WTC11 (cell line): ENCODE data around the gene PNPLA4. TPM values are rescaled to one million over a fixed set of nuclear protein-coding genes. Genes with fewer than 3 reads are reported as not detected.

Source experiments
- ATAC-seq: fragments of 200-7000 bp; cut with Tn5 transposase; 2 replicates; pipeline ENCODE4 v1.10.0; 2021; ENCODE audit warnings: mild to moderate bottlenecking, moderate library complexity
- CTCF ChIA-PET: fragments of 300-600 bp; sonication (Branson Sonifier 250); formaldehyde crosslinking; loops from one replicate; lab custom pipeline; 2021; ENCODE audit warnings: antibody characterized with exemption; lab: Charles Lee
- POLR2A ChIA-PET: fragments of 350-600 bp; sonication (Branson Sonifier 250); formaldehyde crosslinking; loops from one replicate; lab custom pipeline; 2021; ENCODE audit warnings: antibody characterized with exemption; lab: Charles Lee
- DNase-seq: peaks from one replicate; pipeline ENCODE4 v3.0.0; 2021; ENCODE audit warnings: low spot score
- H3K27ac Mint-ChIP-seq: 2 replicates; pipeline ENCODE4 v1.8.0; 2021; ENCODE audit warnings: mixed read lengths
- H3K27me3 Mint-ChIP-seq: 2 replicates; pipeline ENCODE4 v1.8.0; 2021; ENCODE audit warnings: low read depth, mild to moderate bottlenecking, moderate library complexity, mixed read lengths
- H3K36me3 Mint-ChIP-seq: 2 replicates; pipeline ENCODE4 v1.8.0; 2021; ENCODE audit warnings: mixed read lengths
- H3K4me1 Mint-ChIP-seq: 2 replicates; pipeline ENCODE4 v1.8.0; 2022; ENCODE audit warnings: mixed read lengths
- H3K4me3 Mint-ChIP-seq: 2 replicates; pipeline ENCODE4 v1.8.0; 2021; ENCODE audit warnings: mild to moderate bottlenecking, moderate library complexity, mixed read lengths
- H3K9me3 Mint-ChIP-seq: 2 replicates; pipeline ENCODE4 v1.8.0; 2021; ENCODE audit warnings: mixed read lengths
- AFF4 ChIP-seq: sonication (generic); formaldehyde crosslinking; IDR thresholded peaks from 2 replicates; pipeline ENCODE4 v1.8.1; 2023; ENCODE audit warnings: mild to moderate bottlenecking, missing genetic modification reagents, borderline replicate concordance
- CBFB ChIP-seq: sonication (generic); formaldehyde crosslinking; IDR thresholded peaks from 2 replicates; pipeline ENCODE4 v1.8.1; 2022; ENCODE audit warnings: mild to moderate bottlenecking, low read depth, missing genetic modification reagents
- CREB1 ChIP-seq: sonication (generic); formaldehyde crosslinking; IDR thresholded peaks from 2 replicates; pipeline ENCODE4 v1.8.0; 2023; ENCODE audit warnings: mild to moderate bottlenecking, missing genetic modification reagents
- ELF4 ChIP-seq: sonication (generic); formaldehyde crosslinking; IDR thresholded peaks from 2 replicates; pipeline ENCODE4 v1.8.1; 2022; ENCODE audit warnings: low read depth, mild to moderate bottlenecking, moderate library complexity, missing genetic modification reagents
- FOXP1 ChIP-seq: sonication (generic); formaldehyde crosslinking; IDR thresholded peaks from 2 replicates; pipeline ENCODE4 v1.8.0; 2022; ENCODE audit warnings: missing genetic modification reagents, mild to moderate bottlenecking, moderate library complexity, borderline replicate concordance
- HMGA2 ChIP-seq: fragments of 250-450 bp; sonication (Bioruptor Pico); IDR thresholded peaks from 2 replicates; pipeline ENCODE4 v1.4.0; 2021; ENCODE audit warnings: mild to moderate bottlenecking, moderate library complexity
- JUN ChIP-seq: sonication (generic); formaldehyde crosslinking; IDR thresholded peaks from 2 replicates; pipeline ENCODE4 v1.8.0; 2023; ENCODE audit warnings: mild to moderate bottlenecking, missing genetic modification reagents
- NFE2L1 ChIP-seq: sonication (generic); formaldehyde crosslinking; IDR thresholded peaks from 2 replicates; pipeline ENCODE4 v1.8.1; 2023; ENCODE audit warnings: missing genetic modification reagents
- PRRX2 ChIP-seq: fragments of 250-450 bp; sonication (Bioruptor Pico); IDR thresholded peaks from 2 replicates; pipeline ENCODE4 v1.8.0; 2021; ENCODE audit warnings: mild to moderate bottlenecking
- TP53 ChIP-seq: sonication (generic); formaldehyde crosslinking; IDR thresholded peaks from 2 replicates; pipeline ENCODE4 v1.8.1; 2023; ENCODE audit warnings: mild to moderate bottlenecking, missing genetic modification reagents
- ZNF121 ChIP-seq: sonication (generic); formaldehyde crosslinking; IDR thresholded peaks from 2 replicates; pipeline ENCODE4 v1.8.0; 2023; ENCODE audit warnings: missing genetic modification reagents
- ZNF281 ChIP-seq: sonication (generic); formaldehyde crosslinking; IDR thresholded peaks from 2 replicates; pipeline ENCODE4 v1.8.0; 2023; ENCODE audit warnings: mild to moderate bottlenecking, missing genetic modification reagents
- ZNF396 ChIP-seq: fragments of 250-450 bp; sonication (Bioruptor Pico); IDR thresholded peaks from 2 replicates; pipeline ENCODE4 v1.8.0; 2021; ENCODE audit warnings: mild to moderate bottlenecking, moderate library complexity, borderline replicate concordance
- total RNA-seq: library from RNA; stranded (reverse); gene quantifications from 3 replicates; pipeline ENCODE4 v1.2.3, GENCODE V29; 2021
- TF ChIP-seq, protein P1 (sequence below): sonication (generic); formaldehyde crosslinking; IDR thresholded peaks from 2 replicates; pipeline ENCODE4 v1.8.0; 2022; ENCODE audit warnings: mild to moderate bottlenecking, missing genetic modification reagents
- TF ChIP-seq, protein P2 (sequence below): sonication (generic); formaldehyde crosslinking; IDR thresholded peaks from 2 replicates; pipeline ENCODE4 v1.8.0; 2022; ENCODE audit warnings: mild to moderate bottlenecking, missing genetic modification reagents
- TF ChIP-seq, protein P3 (sequence below): sonication (generic); formaldehyde crosslinking; IDR thresholded peaks from 2 replicates; pipeline ENCODE4 v1.8.0; 2022; ENCODE audit warnings: mild to moderate bottlenecking, missing genetic modification reagents
- TF ChIP-seq, protein P4 (sequence below): sonication (generic); formaldehyde crosslinking; IDR thresholded peaks from 2 replicates; pipeline ENCODE4 v1.8.1; 2022; ENCODE audit warnings: low read depth, mild to moderate bottlenecking, moderate library complexity, missing genetic modification reagents, borderline replicate concordance
- TF ChIP-seq, protein P5 (sequence below): fragments of 250-450 bp; sonication (Bioruptor Pico); IDR thresholded peaks from 2 replicates; pipeline ENCODE4 v1.9.0; 2021; ENCODE audit warnings: moderate library complexity, mild to moderate bottlenecking, inconsistent platforms, borderline replicate concordance
- TF ChIP-seq, protein P6 (sequence below): sonication (generic); formaldehyde crosslinking; IDR thresholded peaks from 2 replicates; pipeline ENCODE4 v1.8.1; 2022; ENCODE audit warnings: mild to moderate bottlenecking, moderate library complexity, missing genetic modification reagents
- TF ChIP-seq, protein P7 (sequence below): sonication (generic); formaldehyde crosslinking; IDR thresholded peaks from 2 replicates; pipeline ENCODE4 v1.8.1; 2022; ENCODE audit warnings: mild to moderate bottlenecking, missing genetic modification reagents, moderate library complexity, borderline replicate concordance

PNPLA4 gene
- total RNA-seq, 1 experiment from 2014 or later, result 11.7 TPM

- TF ChIP-seq ZNF281 (CRISPR knock-in tag) (no peak), ELF4 (CRISPR knock-in tag) (no peak), AFF4 (no peak), FOXP1 (CRISPR knock-in tag) (no peak), TP53 (CRISPR knock-in tag) (no peak), PRRX2 (CRISPR knock-in tag) (no peak), JUN (CRISPR knock-in tag) (no peak), NFE2L1 (CRISPR knock-in tag) (no peak)
- TF ChIP-seq, protein P1, sequence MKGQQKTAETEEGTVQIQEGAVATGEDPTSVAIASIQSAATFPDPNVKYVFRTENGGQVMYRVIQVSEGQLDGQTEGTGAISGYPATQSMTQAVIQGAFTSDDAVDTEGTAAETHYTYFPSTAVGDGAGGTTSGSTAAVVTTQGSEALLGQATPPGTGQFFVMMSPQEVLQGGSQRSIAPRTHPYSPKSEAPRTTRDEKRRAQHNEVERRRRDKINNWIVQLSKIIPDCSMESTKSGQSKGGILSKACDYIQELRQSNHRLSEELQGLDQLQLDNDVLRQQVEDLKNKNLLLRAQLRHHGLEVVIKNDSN (CRISPR knock-in tag), result no peak
- TF ChIP-seq, protein P2, sequence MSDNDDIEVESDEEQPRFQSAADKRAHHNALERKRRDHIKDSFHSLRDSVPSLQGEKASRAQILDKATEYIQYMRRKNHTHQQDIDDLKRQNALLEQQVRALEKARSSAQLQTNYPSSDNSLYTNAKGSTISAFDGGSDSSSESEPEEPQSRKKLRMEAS (CRISPR knock-in tag), result no peak
- TF ChIP-seq, protein P3, sequence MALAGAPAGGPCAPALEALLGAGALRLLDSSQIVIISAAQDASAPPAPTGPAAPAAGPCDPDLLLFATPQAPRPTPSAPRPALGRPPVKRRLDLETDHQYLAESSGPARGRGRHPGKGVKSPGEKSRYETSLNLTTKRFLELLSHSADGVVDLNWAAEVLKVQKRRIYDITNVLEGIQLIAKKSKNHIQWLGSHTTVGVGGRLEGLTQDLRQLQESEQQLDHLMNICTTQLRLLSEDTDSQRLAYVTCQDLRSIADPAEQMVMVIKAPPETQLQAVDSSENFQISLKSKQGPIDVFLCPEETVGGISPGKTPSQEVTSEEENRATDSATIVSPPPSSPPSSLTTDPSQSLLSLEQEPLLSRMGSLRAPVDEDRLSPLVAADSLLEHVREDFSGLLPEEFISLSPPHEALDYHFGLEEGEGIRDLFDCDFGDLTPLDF (CRISPR knock-in tag), result no peak
Measured at GRCh38 chrX:7946960-7947359, 19.7 kb upstream of the PNPLA4 start (continued).

GRCh38 chrX:7943600-7944245, 16.5 kb upstream of the PNPLA4 start:
- POLR2A ChIA-PET, result no interaction called here
- Mint-ChIP-seq H3K27me3 (no peaks in the 10 kb centered on the region), H3K27ac (no peak overlapping the region), H3K4me1 (peaks cover 9% of the 10 kb centered on the region), H3K9me3 (no peaks in the 10 kb centered on the region), H3K4me3 (no peak overlapping the region), H3K36me3 (no peaks in the 10 kb centered on the region)
- no peak for DNase-seq
- CTCF ChIA-PET, result no interaction called here
- ATAC-seq, result no peak
- TF ChIP-seq ZNF121 (no peak), ZNF396 (no peak), CBFB (CRISPR knock-in tag) (no peak), NFE2L1 (CRISPR knock-in tag) (no peak), HMGA2 (CRISPR knock-in tag) (no peak), CREB1 (CRISPR knock-in tag) (no peak)
- TF ChIP-seq, protein P3 (CRISPR knock-in tag), result no peak
- TF ChIP-seq, protein P4, sequence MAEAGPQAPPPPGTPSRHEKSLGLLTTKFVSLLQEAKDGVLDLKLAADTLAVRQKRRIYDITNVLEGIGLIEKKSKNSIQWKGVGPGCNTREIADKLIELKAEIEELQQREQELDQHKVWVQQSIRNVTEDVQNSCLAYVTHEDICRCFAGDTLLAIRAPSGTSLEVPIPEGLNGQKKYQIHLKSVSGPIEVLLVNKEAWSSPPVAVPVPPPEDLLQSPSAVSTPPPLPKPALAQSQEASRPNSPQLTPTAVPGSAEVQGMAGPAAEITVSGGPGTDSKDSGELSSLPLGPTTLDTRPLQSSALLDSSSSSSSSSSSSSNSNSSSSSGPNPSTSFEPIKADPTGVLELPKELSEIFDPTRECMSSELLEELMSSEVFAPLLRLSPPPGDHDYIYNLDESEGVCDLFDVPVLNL (CRISPR knock-in tag), result no peak
- TF ChIP-seq, protein P5, sequence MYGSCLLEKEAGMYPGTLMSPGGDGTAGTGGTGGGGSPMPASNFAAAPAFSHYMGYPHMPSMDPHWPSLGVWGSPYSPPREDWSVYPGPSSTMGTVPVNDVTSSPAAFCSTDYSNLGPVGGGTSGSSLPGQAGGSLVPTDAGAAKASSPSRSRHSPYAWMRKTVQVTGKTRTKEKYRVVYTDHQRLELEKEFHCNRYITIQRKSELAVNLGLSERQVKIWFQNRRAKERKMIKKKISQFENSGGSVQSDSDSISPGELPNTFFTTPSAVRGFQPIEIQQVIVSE (CRISPR knock-in tag), result no peak
- TF ChIP-seq, protein P6, sequence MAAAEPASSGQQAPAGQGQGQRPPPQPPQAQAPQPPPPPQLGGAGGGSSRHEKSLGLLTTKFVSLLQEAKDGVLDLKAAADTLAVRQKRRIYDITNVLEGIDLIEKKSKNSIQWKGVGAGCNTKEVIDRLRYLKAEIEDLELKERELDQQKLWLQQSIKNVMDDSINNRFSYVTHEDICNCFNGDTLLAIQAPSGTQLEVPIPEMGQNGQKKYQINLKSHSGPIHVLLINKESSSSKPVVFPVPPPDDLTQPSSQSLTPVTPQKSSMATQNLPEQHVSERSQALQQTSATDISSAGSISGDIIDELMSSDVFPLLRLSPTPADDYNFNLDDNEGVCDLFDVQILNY (CRISPR knock-in tag), result no peak
- TF ChIP-seq, protein P7, sequence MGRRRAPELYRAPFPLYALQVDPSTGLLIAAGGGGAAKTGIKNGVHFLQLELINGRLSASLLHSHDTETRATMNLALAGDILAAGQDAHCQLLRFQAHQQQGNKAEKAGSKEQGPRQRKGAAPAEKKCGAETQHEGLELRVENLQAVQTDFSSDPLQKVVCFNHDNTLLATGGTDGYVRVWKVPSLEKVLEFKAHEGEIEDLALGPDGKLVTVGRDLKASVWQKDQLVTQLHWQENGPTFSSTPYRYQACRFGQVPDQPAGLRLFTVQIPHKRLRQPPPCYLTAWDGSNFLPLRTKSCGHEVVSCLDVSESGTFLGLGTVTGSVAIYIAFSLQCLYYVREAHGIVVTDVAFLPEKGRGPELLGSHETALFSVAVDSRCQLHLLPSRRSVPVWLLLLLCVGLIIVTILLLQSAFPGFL, result no peak
